NT2/D1 (cell line): ENCODE data around the gene FBLL1.
"Not testable (repeated sequence)": the region's sequence is repeated elsewhere in the genome, so short reads cannot be mapped to it uniquely, and the experiment has no call there.

Source experiments
- DNase-seq: peaks from one replicate; pipeline ENCODE4 v3.0.0-alpha.2; 2011; ENCODE audit warnings: low read depth, low spot score
- H3K27me3 ChIP-seq: 2 replicates; pipeline ENCODE4 v1.6.0; 2011; ENCODE audit warnings: mild to moderate bottlenecking; ENCODE audit not compliant: insufficient read length, insufficient read depth
- H3K36me3 ChIP-seq: 2 replicates; pipeline ENCODE4 v1.6.1; 2011; ENCODE audit warnings: mild to moderate bottlenecking, low read length, mixed read lengths; ENCODE audit not compliant: insufficient read depth, insufficient read length
- H3K4me1 ChIP-seq: 2 replicates; pipeline ENCODE4 v1.5.1; 2011; ENCODE audit not compliant: insufficient read depth, insufficient read length
- H3K4me3 ChIP-seq: 2 replicates; pipeline ENCODE4 v1.5.1; 2011; ENCODE audit warnings: low read depth; ENCODE audit not compliant: insufficient read length
- H3K9ac ChIP-seq: 2 replicates; pipeline ENCODE4 v1.6.0; 2011; ENCODE audit warnings: low read depth; ENCODE audit not compliant: insufficient read length
- H3K9me3 ChIP-seq: 2 replicates; pipeline ENCODE4 v1.5.1; 2011; ENCODE audit warnings: mild to moderate bottlenecking, low read length; ENCODE audit not compliant: insufficient read depth
- SUZ12 ChIP-seq: IDR thresholded peaks from 2 replicates; pipeline ENCODE4 v1.6.1; 2011; ENCODE audit not compliant: insufficient read length, insufficient read depth; ENCODE audit errors: extremely low read depth
- YY1 ChIP-seq: IDR thresholded peaks from 2 replicates; pipeline ENCODE4 v1.6.1; 2011; ENCODE audit not compliant: insufficient read length, insufficient read depth
- ZNF274 ChIP-seq: IDR thresholded peaks from 2 replicates; pipeline ENCODE4 v1.6.1; 2011; ENCODE audit warnings: mild to moderate bottlenecking, low read depth, low read length

The FBLL1 gene

DNA sequence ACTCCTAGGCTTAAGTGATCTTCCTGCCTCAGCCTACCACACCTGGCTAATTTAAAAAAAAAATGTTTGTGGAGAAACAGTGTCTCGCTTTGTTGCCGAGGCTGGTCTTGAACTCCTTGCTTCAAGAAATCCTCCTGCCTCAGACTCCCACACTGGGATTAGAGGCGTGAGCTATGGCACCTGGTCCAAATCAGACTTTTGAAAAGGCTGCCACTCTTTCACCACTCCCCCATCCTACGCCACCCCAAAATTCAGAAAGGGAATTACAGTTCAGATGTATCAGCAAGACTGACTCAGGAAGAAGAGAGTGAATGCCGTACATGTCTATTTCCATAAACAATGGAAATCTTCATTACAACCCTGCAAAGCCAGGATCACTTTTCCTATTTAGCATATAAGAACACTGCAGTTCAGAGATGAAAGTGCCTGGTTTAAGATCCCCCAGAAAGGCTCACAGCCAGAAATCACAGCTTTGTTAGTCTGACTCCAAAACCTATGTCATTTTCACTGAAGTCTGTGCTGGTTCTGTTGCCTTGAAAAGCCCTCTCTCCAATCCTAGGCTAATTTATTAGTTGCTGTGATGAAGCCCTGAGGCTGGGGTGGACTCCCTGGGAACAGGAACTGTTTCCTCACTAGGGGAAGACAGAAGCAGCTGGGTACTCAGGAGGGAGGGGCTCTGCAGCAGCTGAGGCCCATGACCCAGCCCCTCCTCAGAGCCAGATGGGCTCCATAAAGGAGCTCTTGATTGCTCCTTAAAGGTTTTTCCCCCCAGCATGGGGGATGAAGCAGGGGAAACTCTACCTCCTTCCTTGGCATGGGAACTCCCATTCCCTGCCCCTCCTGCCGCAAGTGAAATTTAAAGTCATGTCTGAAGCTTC lies 3.1 kb downstream of the FBLL1 start:
- Histone ChIP-seq H3K36me3 (no peaks in the 10 kb centered on the region), H3K4me3 (no peak overlapping the region), H3K27me3 (peaks cover 10% of the 10 kb centered on the region), H3K9ac (no peak overlapping the region), H3K4me1 (no peaks in the 10 kb centered on the region), H3K9me3 (0 out of 2 replicates have a peak, but pooled peaks cover 5% of the 10 kb centered on the region)
- no peak for DNase-seq
- TF ChIP-seq YY1 = no peak
- TF ChIP-seq ZNF274 = no peak
- no peak for TF ChIP-seq SUZ12

DNA sequence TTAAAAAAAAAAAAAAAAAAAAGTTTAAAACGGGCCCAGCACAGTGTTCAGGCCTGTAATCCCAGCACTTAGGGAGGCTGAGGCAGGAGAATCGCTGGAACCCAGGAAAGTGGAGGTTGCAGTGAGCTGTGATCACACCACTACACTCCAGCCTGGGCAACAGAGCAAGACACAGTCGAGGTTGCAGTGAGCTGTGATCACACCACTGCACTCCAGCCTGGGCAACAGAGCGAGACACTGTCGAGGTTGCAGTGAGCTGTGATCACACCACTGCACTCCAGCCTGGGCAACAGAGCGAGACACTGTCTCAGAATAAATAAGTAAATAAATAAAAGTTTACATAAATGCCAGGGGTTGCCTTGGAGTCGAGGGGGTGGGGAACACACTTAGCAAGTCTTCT lies 5.2 kb downstream of the FBLL1 start:
- not testable (repeated sequence) for H3K4me3 ChIP-seq, H3K9ac ChIP-seq, H3K9me3 ChIP-seq, H3K27me3 ChIP-seq, DNase-seq, H3K36me3 ChIP-seq, H3K4me1 ChIP-seq

DNA sequence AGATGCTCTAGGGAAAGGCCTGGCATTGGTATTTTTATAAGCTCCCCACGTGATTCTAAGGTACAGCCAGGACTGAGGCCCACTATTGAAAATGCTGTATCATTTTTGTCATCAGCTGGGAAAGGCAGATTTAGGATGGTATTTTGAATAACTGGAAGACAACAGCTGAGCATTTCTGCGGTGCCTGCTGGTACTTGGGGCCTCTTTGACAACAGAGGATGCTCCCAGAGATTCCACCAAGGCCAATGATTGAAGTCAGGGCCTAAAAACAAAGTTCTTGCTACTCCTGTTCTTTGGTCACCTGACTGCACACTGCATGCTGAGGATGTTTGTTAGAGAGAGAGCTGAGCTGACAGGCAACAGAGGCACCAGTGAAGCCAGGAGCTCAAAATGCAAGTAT lies 8.1 kb downstream of the FBLL1 start:
- no peaks in the 10 kb centered on the region for H3K9me3 ChIP-seq
- H3K36me3 ChIP-seq = no peaks in the 10 kb centered on the region
- no peaks in the 10 kb centered on the region for H3K4me1 ChIP-seq
- no peak overlapping the region for H3K9ac ChIP-seq
- TF ChIP-seq YY1 = no peak
- TF ChIP-seq ZNF274 = no peak
- no peak for TF ChIP-seq SUZ12
- no peak overlapping the region for H3K4me3 ChIP-seq
- no peaks in the 10 kb centered on the region for H3K27me3 ChIP-seq
- DNase-seq = no peak

DNA sequence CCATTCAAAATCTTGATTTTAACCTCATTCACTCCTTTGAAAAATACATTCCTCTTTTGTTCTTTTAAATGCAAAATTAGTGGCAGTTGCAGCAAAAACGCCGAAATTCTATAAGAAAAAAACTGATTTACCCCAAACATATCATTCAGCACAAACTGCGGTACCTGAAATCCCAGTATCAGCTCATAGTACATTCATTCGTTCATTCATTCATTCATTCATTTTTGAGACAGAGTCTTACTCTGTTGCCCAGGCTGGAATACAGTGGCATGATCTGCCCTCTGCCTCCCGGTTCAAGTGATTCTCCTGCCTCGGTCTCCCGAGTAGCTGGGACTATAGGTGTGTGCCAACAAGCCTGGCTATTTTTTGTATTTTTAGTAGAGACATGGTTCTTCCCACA lies 20.4 kb downstream of the FBLL1 start:
- no peak for DNase-seq
- Histone ChIP-seq H3K9me3 (no peaks in the 10 kb centered on the region), H3K4me3 (no peak overlapping the region), H3K27me3 (no peaks in the 10 kb centered on the region), H3K36me3 (peaks cover 14% of the 10 kb centered on the region), H3K9ac (no peak overlapping the region), H3K4me1 (no peaks in the 10 kb centered on the region)
- TF ChIP-seq SUZ12 = no peak
- no peak for TF ChIP-seq YY1
- no peak for TF ChIP-seq ZNF274

DNA sequence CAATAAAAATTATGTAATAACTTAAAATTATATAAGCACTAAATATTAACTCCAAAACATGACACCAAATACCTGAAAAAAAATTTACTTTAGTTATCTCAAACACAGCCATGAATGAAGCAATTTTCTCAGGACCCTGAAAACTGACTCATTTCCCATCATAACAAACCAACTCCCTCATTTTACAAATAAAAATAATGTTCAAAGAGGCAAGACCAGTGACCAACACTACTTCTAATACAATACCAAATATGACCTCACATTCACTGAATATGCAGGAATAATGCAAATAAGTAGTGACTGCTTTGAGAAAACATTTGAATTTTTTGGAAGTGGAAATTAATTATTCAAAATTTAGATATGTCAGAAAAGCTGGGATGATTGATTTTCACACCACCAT lies 21.6 kb downstream of the FBLL1 start:
- H3K9ac ChIP-seq = no peak overlapping the region
- no peak for DNase-seq
- TF ChIP-seq ZNF274 = no peak
- TF ChIP-seq YY1 = no peak
- no peak for TF ChIP-seq SUZ12
- H3K36me3 ChIP-seq = peaks cover 14% of the 10 kb centered on the region
- no peaks in the 10 kb centered on the region for H3K4me1 ChIP-seq
- no peak overlapping the region for H3K4me3 ChIP-seq
- no peaks in the 10 kb centered on the region for H3K27me3 ChIP-seq
- no peaks in the 10 kb centered on the region for H3K9me3 ChIP-seq

DNA sequence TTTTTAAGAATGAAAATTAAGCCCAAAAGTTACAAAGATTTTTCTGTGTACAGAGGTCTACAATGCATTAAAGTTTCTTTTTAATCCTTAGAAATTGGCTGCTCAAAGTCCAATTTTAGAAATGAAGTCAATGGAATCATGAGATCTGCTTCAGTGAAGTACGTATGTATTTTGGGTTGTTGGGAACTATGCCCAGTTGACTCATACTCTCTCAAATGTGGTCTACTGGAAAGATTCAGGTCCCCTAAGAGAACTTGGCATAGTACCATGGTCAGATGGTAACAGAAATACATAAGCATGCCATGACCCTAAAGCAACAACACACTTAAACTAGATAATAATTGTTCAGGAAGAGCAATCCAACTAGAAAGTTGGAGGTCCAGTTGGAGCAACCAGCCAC lies 23.0 kb downstream of the FBLL1 start:
- Histone ChIP-seq H3K9me3 (no peaks in the 10 kb centered on the region), H3K4me3 (no peak overlapping the region), H3K4me1 (no peaks in the 10 kb centered on the region), H3K36me3 (peaks cover 28% of the 10 kb centered on the region), H3K27me3 (no peaks in the 10 kb centered on the region), H3K9ac (no peak overlapping the region)
- no peak for DNase-seq
- no peak for TF ChIP-seq SUZ12
- TF ChIP-seq YY1 = no peak
- TF ChIP-seq ZNF274 = no peak

DNA sequence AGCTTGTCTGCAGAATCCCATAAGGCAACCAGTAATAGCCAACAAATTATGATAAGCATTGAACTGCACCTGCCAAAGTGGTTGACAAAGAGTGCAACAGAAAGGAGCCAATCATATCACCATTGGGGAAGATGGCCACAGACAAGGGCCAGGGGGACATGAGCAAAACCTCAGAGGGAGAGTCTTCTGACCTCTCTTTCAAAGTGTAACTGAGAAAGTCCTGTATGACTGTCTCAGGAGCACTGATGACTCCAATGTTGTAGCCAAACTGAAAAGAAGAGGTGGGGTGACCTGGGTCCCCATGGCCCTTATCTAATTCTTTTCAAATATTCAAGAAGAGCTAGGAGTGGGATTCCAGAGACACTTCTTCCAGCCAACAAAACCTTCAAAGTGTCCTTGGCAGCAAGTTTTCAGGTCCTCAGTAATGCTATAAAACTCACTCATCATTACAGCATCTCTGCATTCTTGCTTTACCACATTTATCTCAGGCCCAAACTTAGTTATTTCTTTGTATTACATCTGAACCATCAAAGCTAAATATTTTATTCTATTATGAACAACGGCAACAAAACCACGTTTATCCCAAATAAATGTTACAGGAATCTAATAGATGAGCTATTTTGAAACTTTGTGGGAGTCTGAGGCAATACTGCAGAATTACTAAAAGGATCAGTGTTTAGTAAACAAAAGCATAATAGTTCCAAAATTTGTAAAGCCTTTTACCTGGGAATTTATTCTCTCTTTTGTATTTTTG lies 24.4 kb downstream of the FBLL1 start:
- no peak for DNase-seq
- Histone ChIP-seq H3K9me3 (no peaks in the 10 kb centered on the region), H3K4me1 (no peaks in the 10 kb centered on the region), H3K27me3 (no peaks in the 10 kb centered on the region), H3K9ac (no peak overlapping the region), H3K4me3 (no peak overlapping the region), H3K36me3 (peaks cover 40% of the 10 kb centered on the region)
- TF ChIP-seq YY1 (no peak), ZNF274 (no peak), SUZ12 (no peak)
